Measurements from ENCODE around the gene PPP1R2. TPM values are rescaled to one million over a fixed set of nuclear protein-coding genes. Genes with fewer than 3 reads are reported as not detected.

The PPP1R2 gene
- polyA plus RNA-seq, 1 of the 3 experiments (the other 2 are of a cell fraction) = 8.1 TPM

DNA sequence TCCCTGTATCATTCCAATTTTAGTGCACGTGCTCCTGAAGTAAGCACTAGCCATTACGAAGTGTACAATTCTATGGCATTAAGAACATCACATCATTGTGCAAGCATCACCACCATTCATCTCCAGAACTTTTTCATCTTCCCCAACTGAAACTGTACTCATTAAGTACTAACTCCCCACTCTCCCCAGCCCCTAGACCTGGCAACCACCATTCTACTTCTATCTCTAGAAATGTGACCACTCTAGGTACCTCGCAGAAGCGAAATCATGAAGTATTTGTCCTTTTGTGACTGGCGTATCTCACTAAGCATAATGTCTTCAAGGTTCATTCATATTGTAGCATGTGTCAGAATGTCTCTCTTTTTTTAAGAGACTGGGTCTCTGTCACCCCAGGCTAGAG is 11.4 kb downstream of the PPP1R2 start:
- H3K79me2 ChIP-seq (ENCODE audit: insufficient read depth) = peaks cover 62% of the 10 kb centered on the region

More for the DNA sequence above, 11.4 kb downstream of the PPP1R2 start:
- no peak overlapping the region for H2AFZ ChIP-seq (ENCODE audit: low read depth)
- TF ChIP-seq MEF2A (IDR thresholded peaks at IDR 0.05; ENCODE audit: borderline replicate concordance, low read depth) = no peak
- no peak for TF ChIP-seq FOSL2 (IDR thresholded peaks at IDR 0.05; ENCODE audit: borderline replicate concordance, low read depth)
- TF ChIP-seq TCF12 (IDR thresholded peaks at IDR 0.05) = no peak
- TF ChIP-seq, protein P1, sequence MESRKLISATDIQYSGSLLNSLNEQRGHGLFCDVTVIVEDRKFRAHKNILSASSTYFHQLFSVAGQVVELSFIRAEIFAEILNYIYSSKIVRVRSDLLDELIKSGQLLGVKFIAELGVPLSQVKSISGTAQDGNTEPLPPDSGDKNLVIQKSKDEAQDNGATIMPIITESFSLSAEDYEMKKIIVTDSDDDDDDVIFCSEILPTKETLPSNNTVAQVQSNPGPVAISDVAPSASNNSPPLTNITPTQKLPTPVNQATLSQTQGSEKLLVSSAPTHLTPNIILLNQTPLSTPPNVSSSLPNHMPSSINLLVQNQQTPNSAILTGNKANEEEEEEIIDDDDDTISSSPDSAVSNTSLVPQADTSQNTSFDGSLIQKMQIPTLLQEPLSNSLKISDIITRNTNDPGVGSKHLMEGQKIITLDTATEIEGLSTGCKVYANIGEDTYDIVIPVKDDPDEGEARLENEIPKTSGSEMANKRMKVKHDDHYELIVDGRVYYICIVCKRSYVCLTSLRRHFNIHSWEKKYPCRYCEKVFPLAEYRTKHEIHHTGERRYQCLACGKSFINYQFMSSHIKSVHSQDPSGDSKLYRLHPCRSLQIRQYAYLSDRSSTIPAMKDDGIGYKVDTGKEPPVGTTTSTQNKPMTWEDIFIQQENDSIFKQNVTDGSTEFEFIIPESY (IDR thresholded peaks at IDR 0.05; ENCODE audit: borderline replicate concordance, low read depth) = no peak
- TF ChIP-seq, protein P2, sequence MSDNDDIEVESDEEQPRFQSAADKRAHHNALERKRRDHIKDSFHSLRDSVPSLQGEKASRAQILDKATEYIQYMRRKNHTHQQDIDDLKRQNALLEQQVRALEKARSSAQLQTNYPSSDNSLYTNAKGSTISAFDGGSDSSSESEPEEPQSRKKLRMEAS (IDR thresholded peaks at IDR 0.05; ENCODE audit: low read depth) = no peak
- TF ChIP-seq, protein P3, sequence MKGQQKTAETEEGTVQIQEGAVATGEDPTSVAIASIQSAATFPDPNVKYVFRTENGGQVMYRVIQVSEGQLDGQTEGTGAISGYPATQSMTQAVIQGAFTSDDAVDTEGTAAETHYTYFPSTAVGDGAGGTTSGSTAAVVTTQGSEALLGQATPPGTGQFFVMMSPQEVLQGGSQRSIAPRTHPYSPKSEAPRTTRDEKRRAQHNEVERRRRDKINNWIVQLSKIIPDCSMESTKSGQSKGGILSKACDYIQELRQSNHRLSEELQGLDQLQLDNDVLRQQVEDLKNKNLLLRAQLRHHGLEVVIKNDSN (IDR thresholded peaks at IDR 0.05; ENCODE audit: borderline replicate concordance, low read depth) = no peak
- no peak for TF ChIP-seq SMC3 (IDR thresholded peaks at IDR 0.05; ENCODE audit: low read depth, low read length)
- TF ChIP-seq, protein P4, sequence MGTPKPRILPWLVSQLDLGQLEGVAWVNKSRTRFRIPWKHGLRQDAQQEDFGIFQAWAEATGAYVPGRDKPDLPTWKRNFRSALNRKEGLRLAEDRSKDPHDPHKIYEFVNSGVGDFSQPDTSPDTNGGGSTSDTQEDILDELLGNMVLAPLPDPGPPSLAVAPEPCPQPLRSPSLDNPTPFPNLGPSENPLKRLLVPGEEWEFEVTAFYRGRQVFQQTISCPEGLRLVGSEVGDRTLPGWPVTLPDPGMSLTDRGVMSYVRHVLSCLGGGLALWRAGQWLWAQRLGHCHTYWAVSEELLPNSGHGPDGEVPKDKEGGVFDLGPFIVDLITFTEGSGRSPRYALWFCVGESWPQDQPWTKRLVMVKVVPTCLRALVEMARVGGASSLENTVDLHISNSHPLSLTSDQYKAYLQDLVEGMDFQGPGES (IDR thresholded peaks at IDR 0.05; ENCODE audit: low read depth, low read length) = no peak
- TF ChIP-seq, protein P5, sequence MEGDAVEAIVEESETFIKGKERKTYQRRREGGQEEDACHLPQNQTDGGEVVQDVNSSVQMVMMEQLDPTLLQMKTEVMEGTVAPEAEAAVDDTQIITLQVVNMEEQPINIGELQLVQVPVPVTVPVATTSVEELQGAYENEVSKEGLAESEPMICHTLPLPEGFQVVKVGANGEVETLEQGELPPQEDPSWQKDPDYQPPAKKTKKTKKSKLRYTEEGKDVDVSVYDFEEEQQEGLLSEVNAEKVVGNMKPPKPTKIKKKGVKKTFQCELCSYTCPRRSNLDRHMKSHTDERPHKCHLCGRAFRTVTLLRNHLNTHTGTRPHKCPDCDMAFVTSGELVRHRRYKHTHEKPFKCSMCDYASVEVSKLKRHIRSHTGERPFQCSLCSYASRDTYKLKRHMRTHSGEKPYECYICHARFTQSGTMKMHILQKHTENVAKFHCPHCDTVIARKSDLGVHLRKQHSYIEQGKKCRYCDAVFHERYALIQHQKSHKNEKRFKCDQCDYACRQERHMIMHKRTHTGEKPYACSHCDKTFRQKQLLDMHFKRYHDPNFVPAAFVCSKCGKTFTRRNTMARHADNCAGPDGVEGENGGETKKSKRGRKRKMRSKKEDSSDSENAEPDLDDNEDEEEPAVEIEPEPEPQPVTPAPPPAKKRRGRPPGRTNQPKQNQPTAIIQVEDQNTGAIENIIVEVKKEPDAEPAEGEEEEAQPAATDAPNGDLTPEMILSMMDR (IDR thresholded peaks at IDR 0.05) = no peak
- TF ChIP-seq, protein P6, sequence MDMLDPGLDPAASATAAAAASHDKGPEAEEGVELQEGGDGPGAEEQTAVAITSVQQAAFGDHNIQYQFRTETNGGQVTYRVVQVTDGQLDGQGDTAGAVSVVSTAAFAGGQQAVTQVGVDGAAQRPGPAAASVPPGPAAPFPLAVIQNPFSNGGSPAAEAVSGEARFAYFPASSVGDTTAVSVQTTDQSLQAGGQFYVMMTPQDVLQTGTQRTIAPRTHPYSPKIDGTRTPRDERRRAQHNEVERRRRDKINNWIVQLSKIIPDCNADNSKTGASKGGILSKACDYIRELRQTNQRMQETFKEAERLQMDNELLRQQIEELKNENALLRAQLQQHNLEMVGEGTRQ (IDR thresholded peaks at IDR 0.05; ENCODE audit: borderline replicate concordance, low read depth, low read length) = no peak
- TF ChIP-seq TEAD4 (IDR thresholded peaks at IDR 0.05; ENCODE audit: borderline replicate concordance, insufficient read depth) = no peak
- TF ChIP-seq GATA2 (CRISPR knock-in tag; IDR thresholded peaks at IDR 0.05) = no peak
- no peak for TF ChIP-seq RXRA (IDR thresholded peaks at IDR 0.05; ENCODE audit: borderline replicate concordance, low read depth)
- no peak for TF ChIP-seq FOXM1 (IDR thresholded peaks at IDR 0.05; ENCODE audit: low read depth)
- TF ChIP-seq JUND (IDR thresholded peaks at IDR 0.05) = no peak
- no peak for TF ChIP-seq GABPA (IDR thresholded peaks at IDR 0.05; ENCODE audit: low read depth)
- TF ChIP-seq SIN3A (IDR thresholded peaks at IDR 0.05; ENCODE audit: borderline replicate concordance, low read depth, low read length) = no peak
- TF ChIP-seq, protein P7, sequence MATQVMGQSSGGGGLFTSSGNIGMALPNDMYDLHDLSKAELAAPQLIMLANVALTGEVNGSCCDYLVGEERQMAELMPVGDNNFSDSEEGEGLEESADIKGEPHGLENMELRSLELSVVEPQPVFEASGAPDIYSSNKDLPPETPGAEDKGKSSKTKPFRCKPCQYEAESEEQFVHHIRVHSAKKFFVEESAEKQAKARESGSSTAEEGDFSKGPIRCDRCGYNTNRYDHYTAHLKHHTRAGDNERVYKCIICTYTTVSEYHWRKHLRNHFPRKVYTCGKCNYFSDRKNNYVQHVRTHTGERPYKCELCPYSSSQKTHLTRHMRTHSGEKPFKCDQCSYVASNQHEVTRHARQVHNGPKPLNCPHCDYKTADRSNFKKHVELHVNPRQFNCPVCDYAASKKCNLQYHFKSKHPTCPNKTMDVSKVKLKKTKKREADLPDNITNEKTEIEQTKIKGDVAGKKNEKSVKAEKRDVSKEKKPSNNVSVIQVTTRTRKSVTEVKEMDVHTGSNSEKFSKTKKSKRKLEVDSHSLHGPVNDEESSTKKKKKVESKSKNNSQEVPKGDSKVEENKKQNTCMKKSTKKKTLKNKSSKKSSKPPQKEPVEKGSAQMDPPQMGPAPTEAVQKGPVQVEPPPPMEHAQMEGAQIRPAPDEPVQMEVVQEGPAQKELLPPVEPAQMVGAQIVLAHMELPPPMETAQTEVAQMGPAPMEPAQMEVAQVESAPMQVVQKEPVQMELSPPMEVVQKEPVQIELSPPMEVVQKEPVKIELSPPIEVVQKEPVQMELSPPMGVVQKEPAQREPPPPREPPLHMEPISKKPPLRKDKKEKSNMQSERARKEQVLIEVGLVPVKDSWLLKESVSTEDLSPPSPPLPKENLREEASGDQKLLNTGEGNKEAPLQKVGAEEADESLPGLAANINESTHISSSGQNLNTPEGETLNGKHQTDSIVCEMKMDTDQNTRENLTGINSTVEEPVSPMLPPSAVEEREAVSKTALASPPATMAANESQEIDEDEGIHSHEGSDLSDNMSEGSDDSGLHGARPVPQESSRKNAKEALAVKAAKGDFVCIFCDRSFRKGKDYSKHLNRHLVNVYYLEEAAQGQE (IDR thresholded peaks at IDR 0.05; ENCODE audit: low read depth, low read length) = no peak
- no peak for TF ChIP-seq RFX5 (IDR thresholded peaks at IDR 0.05; ENCODE audit: low read length)
- no peak for TF ChIP-seq YY1 (IDR thresholded peaks at IDR 0.05; ENCODE audit: low read depth)
- ChIA-PET POLR2A (no interaction called here), CTCF (no interaction called here)
- WGBS (ENCODE audit: low lambda C conversion rate) = 86% methylated on average over 5 of the region's 5 CpGs
- H3F3A ChIP-seq (replicated peaks; ENCODE audit: insufficient read depth) = no peaks in the 10 kb centered on the region
- H3K27ac ChIP-seq (ENCODE audit: low read depth in 2 of 2, low read length in 1 of 2) = no peak overlapping the region
- DNase-seq = no peak
- H3K4me3 ChIP-seq (ENCODE audit: low read depth in 2 of 2, low read length in 1 of 2) = no peak overlapping the region
- H3K4me1 ChIP-seq (ENCODE audit: control insufficient read depth in 1 of 2, insufficient read depth in 2 of 2, low read depth in 1 of 2, low read length in 1 of 2) = no peaks in the 10 kb centered on the region
- H3K9ac ChIP-seq = no peak overlapping the region
- no peak overlapping the region for H3K4me2 ChIP-seq
- H3K9me2 ChIP-seq = no peaks in the 10 kb centered on the region
- peaks cover 20% of the 10 kb centered on the region for H4K20me1 ChIP-seq (ENCODE audit: insufficient read depth)
- peaks cover 0 to 11% of the 10 kb centered on the region in 2 experiments for H3K36me3 ChIP-seq (replicated peaks in 1 of 2; ENCODE audit: control insufficient read depth in 1 of 2, insufficient read depth in 2 of 2, low read length in 1 of 2)
- no peaks in the 10 kb centered on the region for H3K27me3 ChIP-seq (ENCODE audit: insufficient read depth)
- no peaks in the 10 kb centered on the region for H3K9me3 ChIP-seq

Data from SK-N-SH (cell line).